ENCODE data around the gene ABHD17C.
A peak's percentile ranks its signal among the peaks of the same experiment; 100 is the strongest.

ABHD17C gene

GRCh38 chr15:80776420-80777045, 81.4 kb downstream of the ABHD17C start:
- no peak overlapping the region for H3K4me3 ChIP-seq (replicated peaks; ENCODE audit: low read depth, low read length)
- peak; percentile 82 for TF ChIP-seq CTCF (IDR thresholded peaks at IDR 0.05; ENCODE audit: low read length, missing control alignments)
- peak; percentile 90 for DNase-seq (ENCODE audit: low read depth)

GRCh38 chr15:80777137-80777536, 82.0 kb downstream of the ABHD17C start:
- H3K4me3 ChIP-seq (replicated peaks; ENCODE audit: low read depth, low read length): no peak overlapping the region
- no peak for TF ChIP-seq CTCF (IDR thresholded peaks at IDR 0.05; ENCODE audit: low read length, missing control alignments)
- peak; percentile 96 for DNase-seq (ENCODE audit: low read depth)

- H3K4me3 ChIP-seq (replicated peaks; ENCODE audit: low read depth, low read length): no peak overlapping the region
- TF ChIP-seq CTCF (IDR thresholded peaks at IDR 0.05; ENCODE audit: low read length, missing control alignments): no peak
- DNase-seq (ENCODE audit: low read depth): no peak
Measured at GRCh38 chr15:80777826-80778620, 82.9 kb downstream of the ABHD17C start.

- no peak overlapping the region for H3K4me3 ChIP-seq (replicated peaks; ENCODE audit: low read depth, low read length)
- DNase-seq (ENCODE audit: low read depth): no peak
Measured at GRCh38 chr15:80778621-80778963, 83.5 kb downstream of the ABHD17C start.

GRCh38 chr15:80778964-80779657, 84.0 kb downstream of the ABHD17C start, which contains the start of gene CEMIP:
TSS of gene CEMIP (plus strand) at chr15:80779370. CDS start at chr15:80873880, 94,510 bp downstream.
- peak within 1 kb of the TSS; percentile 66 for H3K4me3 ChIP-seq (replicated peaks; ENCODE audit: low read depth, low read length)
- peak; percentile 43 for TF ChIP-seq CTCF (IDR thresholded peaks at IDR 0.05; ENCODE audit: low read length, missing control alignments)
- peak; percentile 79 for DNase-seq (ENCODE audit: low read depth)

More at GRCh38 chr15:80778621-80778963, 83.5 kb downstream of the ABHD17C start:
- TF ChIP-seq CTCF (IDR thresholded peaks at IDR 0.05; ENCODE audit: low read length, missing control alignments): no peak

GRCh38 chr15:80779658-80780415, 84.7 kb downstream of the ABHD17C start:
- peak overlapping the region; percentile 66 for H3K4me3 ChIP-seq (replicated peaks; ENCODE audit: low read depth, low read length)
- DNase-seq (ENCODE audit: low read depth): peak; percentile 50
- TF ChIP-seq CTCF (IDR thresholded peaks at IDR 0.05; ENCODE audit: low read length, missing control alignments): no peak
